ENCODE measurements around the gene SAMD11.

GRCh38 chr1:973459-974292 is 50.0 kb downstream of the SAMD11 start:
- TF ChIP-seq YY1 (IDR thresholded peaks at IDR 0.05; ENCODE audit: low read depth) (no peak), EGR1 (IDR thresholded peaks at IDR 0.05) (no peak), TAF1 (IDR thresholded peaks at IDR 0.05; ENCODE audit: low read depth) (no peak), EP300 (IDR thresholded peaks at IDR 0.05; ENCODE audit: borderline replicate concordance) (no peak), RAD21 (IDR thresholded peaks at IDR 0.05; ENCODE audit: low read depth) (no peak), ZBTB7A (IDR thresholded peaks at IDR 0.05; ENCODE audit: low read depth) (no peak), CEBPB (IDR thresholded peaks at IDR 0.05) (no peak)
- TF ChIP-seq, protein P1, sequence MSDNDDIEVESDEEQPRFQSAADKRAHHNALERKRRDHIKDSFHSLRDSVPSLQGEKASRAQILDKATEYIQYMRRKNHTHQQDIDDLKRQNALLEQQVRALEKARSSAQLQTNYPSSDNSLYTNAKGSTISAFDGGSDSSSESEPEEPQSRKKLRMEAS (IDR thresholded peaks at IDR 0.05) = no peak
